CD4-positive, alpha-beta T cell treated with Interleukin-4 for 1 hour (primary cell): ENCODE results near the gene TRAM2.

Experiments
- DNase-seq, 2 donors: peaks; one replicate each; pipeline ENCODE4 v3.0.0-alpha.2; 2020 to 2022

Gene TRAM2

DNA sequence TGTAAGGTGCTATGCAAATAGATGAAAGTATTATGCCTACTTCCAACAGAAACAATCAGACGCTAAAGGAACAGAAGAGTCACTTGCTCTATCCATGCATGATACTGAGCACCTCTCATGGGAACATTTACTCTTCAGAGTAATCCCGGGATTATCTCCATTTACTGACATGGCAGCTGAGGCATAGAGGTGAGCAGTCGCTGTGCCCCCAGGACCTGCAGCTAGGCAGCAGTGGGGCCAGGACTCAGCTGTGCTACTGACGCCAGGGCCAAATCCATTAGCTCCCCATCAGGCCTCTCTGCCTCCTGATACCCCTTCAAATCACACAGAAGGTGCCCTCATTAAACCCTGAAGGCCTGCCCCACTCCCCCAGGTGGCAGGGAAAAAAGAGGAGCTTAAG, 51.9 kb downstream of the TRAM2 start:
- no peak for DNase-seq

DNA sequence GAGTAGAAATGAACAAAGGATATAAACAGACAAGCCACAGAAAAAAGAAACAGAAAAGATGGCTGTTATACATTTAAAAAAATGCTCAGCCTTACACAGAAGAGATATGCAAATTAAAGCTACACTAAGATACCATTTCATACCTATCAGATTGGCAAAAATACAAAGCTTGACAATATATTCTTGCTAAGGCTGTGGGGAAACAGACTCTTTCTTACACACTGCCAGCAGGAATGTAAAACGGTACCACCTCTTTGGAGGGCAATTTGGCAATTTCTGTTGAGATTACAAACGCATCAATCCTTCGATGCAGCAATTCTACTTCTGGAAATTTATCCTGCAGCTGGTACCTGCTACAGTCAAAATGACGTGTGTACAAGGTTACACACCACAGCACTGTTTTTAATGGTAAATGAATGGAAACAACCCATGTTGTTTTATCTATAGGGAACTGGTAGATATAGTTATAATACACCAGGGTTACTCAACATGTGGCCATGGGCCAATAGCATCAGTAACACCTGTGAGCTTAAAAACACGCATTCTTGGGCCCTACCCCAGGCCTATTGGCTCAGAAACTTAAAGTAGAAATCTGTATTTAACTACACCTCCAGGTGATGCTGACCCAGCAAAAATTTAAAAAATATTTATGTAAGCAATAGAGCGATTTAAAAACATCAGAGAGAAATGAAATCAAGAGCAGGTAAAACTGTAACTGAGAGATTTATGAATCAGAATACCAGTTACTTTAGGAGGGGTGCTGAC, 53.3 kb downstream of the TRAM2 start:
- DNase-seq: no peak

DNA sequence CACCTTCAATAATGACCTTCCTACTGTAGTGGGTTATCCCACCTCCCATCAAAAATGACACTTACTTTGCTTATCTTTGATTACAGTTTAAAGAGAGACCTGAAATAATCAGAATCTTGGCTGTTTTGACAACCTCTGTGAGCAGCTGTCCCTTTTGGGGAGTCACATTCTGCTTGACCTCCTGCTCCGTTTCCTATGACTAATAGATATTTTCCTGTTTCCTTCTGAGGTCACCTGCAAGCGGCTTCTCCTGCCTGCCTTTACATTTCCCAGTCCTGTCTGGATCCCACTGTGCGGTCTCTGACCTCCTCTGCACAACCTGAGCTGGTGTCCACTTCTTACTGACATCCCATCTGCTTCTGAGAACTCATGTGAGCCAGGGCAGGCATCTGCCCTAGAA, 54.2 kb downstream of the TRAM2 start:
- DNase-seq: no peak

DNA sequence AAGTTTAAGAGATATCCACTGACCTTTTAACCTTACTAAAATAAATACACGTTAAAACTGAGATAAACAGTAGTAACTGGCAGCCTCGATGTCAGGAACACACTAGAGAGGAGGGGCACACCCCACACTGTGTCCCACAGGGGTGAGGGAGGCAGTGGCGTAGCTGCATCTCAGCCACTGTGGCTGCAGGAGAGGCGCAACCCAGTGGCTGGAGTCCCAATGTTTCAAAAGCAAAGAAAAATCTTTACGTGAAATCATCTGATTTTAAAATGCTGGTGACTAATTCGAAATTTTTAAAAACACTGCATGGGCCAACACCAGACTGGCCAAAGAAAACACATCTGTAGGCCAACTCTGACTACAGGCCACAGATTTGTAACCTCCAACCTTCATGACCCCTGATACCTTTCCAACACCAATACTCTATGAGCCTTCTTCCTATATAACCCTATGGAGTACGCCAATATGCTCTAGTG, 54.7 kb downstream of the TRAM2 start:
- no peak for DNase-seq

DNA sequence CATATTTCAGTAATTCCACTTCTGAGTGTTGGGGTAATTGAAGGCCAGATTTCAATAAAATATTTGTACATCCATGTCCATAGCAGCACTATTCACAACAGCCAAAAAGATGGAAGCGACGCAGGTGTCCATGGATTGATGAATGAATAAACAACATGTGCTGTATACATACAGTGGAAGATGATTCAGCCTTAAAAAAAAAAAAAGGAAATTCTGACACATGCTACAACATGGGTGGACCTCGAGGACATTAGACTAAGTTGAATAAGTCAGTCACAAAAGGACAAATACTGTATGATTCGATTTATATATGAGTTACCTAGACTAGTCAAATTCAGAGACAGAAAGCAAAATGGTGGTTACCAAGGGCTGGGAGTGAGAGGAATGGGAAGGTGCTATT, 57.2 kb downstream of the TRAM2 start:
- DNase-seq: no peak

DNA sequence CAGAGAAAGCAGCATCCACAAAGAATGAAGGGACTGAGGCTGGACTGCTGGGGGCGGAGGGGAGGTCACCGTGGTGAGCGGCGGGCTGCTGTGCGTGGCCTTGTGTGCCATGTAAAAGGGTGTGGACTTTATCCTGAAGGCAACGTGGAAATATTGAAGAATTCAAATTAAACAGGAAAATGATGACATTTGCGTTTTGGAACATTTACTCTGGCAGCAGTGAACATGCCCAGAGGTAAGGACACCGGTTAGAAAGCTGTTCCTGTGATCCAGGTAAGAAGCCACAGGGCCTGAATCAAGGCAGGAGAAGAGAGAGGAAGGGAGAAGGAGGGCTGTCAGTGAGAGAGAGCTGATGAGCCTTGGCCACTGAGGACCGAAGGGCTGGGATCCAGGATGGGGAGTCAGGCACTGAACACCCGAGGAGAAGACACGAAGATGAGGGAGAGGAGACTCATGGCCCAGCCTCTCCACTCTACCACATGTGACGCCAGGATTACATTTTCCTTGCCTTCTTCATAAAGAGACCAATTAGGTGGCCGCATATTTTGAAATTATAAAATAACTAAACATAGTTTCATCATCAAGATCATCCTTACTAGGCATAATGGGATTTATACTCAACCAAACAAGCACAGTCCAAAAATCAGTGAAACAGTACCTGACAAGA, 58.4 kb downstream of the TRAM2 start:
- DNase-seq: no peak

DNA sequence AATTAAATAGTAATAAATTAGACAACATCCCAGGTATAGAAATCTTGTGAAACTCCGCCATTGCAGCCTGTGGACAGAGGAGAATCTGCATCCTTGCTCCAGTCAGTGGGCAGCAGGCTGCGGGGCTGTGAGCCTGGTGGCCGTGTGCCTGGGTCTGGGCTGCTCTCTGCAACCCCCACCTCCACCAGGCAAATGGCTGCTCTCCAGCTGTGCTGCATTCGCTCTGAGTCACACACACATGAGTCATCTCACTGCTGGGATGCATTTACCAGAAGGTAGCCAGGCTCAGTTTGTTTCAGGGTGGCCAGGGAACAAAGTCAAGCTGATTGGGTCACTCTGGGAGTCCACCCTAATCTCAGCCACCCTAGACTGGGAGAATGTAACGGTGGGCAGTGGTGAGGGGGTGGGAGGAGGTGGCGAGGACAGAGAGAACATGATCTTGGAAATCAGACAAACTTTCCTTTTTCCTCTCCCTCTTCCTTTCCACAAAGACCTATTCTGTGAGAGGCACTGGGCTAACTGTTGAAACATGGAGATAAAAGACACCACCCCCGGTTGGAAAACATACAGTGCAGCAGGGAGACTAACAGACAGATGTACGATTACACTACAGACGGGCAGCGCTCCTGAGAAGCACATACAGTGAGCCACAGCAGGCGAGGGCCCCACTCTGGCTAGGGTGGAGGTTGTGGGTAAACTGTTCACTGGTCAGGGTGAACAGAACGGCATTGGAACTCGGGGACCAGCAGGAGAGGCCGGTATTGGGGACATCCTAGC, 59.2 kb downstream of the TRAM2 start:
- DNase-seq: no peak

DNA sequence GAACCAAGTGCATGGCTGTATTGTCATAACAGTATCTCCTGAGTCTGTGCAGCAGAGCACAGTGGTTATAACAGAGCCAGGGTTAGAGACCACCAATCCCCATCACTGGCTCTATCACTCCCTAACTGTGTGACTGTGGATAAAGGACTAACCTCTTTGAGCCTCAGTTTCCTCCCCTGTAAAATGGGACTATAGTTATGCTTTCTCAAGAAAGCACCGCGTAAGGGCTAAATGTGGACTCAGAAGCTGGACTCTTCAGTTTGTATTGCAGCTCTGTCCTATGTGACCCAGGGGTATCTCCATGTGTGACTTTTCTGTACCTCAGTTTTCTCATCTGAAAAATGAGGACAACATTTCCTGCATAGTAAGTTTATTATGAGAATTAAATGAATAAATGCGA, 59.9 kb downstream of the TRAM2 start:
- no peak for DNase-seq

DNA sequence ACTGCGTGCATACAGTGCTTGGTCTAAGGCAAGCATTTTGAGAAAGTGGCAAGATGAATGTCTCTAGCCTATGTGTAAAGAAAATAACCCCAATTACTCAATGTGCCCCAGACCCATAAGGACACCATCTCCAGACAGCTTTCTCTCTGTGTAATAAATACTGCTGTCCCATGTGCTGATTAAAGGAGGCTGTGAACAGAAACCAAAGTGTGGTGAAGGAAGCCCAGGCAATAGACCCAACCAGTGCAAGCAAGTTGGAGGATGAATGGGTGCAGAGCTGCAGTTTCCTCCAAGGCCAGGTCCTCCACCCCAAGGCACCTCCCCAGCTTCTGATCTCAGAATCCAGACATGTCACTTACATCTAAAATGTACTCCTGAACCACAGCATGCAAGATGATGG, 60.6 kb downstream of the TRAM2 start:
- no peak for DNase-seq

DNA sequence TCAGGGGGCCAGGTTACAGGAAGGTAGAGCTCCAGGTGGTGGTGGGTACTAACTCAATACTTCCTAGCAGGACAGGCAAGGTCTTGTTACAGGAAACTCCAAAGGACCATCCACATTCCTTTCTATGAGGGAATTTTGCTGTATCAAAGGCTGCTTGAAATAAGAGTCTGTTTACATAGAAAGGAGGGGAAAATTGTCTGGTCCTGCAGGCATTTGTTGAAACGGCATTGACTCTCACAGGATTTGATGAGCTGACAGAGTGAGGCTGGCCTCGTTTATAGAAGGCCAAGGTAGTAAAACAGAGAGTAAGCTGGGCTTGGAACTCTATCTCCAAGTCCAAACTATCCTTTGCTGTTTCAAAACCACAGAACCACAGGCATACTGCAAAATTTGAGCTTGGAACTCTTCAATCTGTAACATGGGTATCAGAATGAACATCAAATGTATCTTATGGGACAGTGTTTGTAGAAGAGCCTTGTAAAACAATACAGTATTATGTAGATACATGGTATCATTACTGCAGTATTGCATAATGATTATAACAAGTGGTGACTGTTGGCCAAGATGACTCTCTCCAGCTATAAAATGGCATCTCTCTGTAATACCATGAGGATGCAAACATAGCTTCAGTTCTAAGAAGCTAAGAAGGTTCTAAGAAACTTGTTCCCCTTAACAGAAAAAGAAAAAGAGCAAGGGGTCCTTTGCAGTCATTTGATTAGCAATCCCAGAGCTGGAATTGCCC, 61.5 kb downstream of the TRAM2 start:
- no peak for DNase-seq

DNA sequence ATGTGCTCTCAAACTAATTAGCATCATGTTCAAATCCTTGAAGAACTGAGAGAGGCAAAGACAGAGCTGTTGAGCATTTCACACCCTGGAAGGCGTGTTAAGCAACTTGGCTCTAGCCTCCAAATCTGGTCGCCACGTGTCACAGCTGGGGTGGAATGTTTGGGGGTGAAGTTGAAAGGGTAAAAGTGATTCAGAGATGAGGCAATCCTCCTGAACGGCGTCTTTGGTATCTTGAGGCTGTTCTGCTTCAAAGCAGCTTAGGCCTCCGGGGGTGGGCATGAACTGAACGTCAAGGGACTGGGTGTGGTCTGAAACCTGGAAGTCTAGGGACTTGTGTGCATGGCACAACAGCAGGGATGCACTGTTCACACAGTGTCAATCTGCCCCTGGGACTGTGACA, 62.3 kb downstream of the TRAM2 start:
- DNase-seq: no peak

DNA sequence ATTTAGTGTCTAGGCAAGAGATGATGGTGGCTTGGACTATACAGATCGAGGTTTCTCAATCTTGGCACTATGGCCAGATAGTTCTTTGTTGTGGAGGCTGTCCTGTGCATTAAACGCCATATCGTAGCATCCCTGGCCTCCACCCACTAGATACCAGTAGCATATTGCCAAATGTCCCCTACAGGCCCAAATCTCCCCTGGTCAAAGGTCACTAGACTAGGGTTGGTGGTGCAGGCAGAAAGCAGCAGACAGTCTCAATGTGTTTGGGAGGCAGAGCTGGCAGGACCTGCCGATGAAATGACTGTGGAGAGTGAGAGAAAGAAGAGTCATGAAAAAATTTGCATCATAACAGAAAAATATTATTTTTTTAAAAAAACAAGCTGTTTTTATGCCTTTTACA, 63.0 kb downstream of the TRAM2 start:
- DNase-seq: no peak

DNA sequence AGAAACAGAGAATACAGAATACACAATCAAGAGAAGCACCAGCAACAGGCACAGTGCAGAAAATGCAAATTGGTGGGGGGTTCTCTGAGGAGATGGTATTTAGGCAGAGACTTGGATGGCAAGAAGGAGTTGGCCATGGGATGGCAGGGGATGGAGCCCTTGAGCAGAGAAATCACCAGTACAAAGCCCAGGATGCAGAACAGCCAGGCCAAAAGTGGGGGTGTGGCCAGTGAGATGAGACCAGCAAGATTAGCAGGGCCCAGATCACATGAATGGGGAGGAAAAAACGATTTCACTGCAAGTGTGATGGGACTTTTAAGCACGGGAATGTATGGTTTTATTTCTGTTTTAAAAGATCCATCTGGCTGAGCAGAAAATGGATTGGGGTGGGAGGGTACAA, 63.4 kb downstream of the TRAM2 start:
- DNase-seq: no peak

DNA sequence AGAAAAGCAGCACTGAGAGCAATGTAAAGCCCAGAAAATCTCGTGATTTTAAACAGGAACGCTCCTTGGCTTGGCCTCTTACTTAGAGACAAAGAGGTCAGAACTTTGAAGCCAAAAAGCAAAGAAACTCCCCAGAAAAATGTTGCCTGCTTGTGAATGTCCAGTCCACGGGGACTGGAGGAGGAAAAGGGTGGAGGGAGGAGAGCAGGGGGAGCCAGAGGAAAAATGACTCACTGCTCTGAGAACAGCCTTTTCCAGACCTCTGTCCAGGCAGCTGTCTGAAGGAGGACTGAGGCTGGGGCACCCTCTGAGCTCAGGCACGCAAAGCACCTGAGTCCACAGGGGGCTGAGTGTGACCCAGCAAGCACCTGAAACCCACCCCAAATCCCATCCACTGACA, 64.7 kb downstream of the TRAM2 start:
- DNase-seq: no peak

DNA sequence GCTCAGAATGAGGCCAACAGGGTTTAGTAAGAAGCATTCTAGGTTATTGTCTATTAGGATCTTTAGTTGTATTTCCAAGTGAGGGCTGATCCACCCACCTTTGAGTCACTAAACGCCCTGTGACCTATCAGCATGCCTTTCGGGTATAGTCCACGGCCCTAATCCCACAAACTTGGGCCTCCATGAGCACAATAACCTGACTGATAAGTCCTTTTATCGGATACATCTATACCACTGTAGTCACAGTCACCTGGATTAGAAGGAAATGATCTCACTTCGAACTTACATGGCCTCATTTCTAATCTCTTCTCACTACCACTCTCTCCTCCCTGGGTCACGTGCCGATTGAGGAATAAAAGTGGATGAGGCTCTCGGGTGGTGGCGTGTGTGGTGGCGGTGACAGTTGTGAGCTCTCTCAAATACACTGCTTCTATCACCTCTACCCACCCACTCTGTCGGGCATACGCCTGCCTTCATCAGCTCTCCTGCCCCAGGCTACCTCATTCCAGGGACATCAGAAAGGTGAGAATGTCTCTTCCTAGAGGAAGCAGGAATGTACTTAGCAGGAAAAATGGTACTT, 65.2 kb downstream of the TRAM2 start:
- DNase-seq: no peak

DNA sequence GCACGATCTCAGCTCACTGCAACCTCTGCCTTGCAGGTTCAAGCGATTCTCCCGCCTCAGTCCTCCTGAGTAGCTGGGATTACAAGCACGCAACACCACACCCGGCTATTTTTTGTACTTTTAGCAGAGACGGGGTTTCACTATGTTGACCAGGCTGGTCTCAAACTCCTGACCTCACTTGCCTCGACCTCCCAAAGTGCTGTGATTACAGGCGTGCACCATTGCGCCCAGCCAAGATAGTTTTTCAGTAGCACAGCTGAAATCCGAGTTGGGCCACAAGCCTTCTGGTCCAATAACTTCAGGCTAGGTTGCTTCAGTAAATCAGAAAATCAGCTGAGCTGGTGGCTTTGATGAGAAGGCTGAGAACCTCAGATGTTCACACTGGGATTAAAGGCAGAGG, 65.7 kb downstream of the TRAM2 start:
- no peak for DNase-seq

DNA sequence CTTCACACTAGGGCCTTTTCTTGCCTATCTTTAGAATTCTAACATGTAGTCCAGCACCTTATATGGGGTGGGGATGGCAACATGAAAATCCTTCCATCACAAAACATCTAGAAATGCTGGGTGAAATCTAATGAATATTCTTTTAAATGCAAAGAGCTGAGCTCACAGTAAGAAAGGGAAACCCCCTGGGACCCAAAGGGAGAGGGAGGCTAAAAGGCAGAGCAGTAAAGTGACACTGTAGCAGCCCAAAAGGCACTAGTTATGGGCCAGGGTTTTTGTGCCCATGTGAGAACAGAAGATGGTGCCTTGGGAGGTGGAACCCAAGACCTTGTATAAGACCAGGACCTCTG, 66.7 kb downstream of the TRAM2 start:
- DNase-seq: no peak

DNA sequence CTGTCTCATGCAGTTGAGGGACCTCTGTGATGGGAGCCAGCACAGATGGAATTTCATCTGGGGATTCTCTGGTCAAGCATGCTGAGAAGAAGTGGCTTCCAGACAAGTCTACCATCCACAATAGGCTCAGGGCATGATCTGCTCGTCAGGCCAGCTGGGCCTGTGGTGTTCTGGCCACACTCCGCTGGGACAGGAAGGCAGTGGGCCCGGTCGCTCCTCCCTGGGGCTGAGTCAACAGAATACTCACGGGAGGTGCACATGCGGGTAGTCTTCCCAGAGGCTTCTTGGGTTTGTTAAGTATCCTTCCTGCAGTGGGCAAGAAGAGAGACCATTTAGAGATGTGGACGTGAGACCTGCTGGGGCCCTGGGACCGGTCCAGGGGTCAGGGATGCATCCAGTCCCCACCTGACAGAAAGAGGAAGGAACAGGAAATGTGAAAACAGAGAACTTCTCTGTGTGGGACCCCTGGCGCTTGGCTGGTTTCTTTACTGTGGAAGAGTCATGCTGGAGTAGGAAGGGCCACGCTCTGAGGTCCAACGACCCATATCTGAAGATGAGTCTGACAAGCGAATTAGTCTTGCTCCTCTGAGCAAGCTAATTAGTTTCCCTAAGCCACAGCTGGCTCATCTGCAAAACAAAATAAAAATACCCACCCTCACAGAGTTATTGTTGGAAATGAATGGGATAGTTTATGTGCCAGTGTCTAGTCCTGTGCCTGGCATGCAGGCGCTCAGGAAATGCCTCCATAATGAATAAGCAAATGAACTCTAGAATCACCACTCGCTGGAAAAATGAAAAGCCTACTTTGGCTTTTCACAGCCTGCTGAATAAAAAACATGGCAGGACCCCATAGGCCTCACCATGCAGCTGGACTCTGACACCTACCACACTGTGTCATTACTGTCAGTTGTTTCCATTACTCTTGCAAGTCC, 67.3 kb downstream of the TRAM2 start:
- no peak for DNase-seq

DNA sequence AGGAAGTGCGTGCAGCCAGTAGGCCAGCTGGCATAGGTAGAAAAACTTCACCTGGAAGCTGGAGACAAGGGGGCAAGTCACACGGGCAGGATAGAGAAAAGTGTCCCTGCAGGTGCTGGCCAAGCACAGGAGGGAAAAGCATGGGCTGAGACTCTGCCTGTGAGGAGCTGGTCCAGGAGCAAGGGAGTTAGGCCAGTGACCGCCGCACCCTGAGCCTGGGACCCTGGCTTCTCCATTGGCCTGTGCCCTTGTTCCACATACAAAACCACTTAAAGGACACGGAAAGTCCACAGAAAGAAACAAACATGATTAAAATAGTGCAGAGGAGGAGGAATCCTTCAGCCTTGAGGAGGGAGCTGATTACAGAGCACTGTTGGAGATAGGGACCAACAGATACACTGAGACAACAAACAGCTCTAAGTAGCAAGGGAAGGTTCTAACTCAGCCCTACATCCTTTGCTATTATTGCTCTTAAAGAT, 68.6 kb downstream of the TRAM2 start:
- no peak for DNase-seq

DNA sequence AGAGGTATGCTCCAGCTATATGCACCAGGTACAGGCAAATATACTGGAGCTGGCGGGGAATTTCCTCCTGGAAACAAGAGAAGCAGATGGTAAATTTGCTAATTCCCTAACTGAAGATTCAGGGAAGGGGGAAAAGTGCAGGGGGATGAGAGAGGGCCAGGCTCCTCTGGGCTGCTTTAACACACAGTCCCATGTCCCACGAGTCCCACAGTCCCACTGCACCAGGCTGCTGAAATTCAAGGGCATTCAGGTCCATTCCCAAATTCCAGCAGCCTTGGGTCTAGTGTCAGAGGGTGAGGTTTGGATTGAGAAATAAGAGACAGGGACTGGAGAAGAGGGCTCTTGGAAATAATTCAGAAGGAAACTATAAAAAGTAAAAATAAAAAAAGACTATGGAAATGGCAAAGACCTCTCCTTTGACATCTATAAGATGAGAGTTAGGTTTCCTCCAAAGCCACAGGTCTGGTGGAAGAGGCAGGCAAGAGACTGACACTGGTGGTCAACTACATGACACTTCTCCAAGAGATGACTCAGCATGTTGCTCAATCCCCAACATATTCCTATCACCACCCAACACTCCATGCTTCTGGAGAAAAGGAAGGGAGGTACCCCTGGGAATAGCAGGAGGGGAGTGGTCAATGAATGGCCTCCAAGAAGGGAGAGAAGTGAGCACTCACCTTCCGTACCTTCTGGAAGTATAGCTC, 69.2 kb downstream of the TRAM2 start:
- DNase-seq: no peak

DNA sequence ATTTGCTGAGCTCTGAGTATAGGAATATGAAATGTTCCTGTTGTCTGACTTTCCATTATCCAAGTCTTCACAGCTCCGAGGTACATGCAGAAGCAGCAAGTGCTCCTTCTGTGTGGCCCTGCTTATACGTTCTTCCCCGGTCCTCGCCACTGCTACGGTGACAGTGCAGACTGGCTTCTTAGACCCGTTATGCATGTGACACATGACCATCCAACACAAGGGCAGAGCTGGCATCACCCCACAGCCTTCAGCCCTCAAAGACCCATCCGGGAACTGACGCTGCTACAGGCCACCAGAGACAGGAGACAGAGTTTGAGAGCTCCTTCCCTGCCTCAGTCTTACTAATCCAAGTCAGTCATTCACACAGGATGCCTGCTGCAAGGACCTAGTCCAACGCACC, 70.4 kb downstream of the TRAM2 start:
- no peak for DNase-seq
